Upper lobe of right lung (tissue), 1 donor: Measurements from ENCODE around the gene DENND2A. TPM values are rescaled to one million over a fixed set of nuclear protein-coding genes. Genes with fewer than 3 reads are reported as not detected.

Experiments used
- ATAC-seq: fragments of 200-7000 bp; cut with Tn5 transposase; one replicate; pipeline ENCODE4 v1.9.1; 2020; ENCODE audit warnings: mild to moderate bottlenecking, moderate library complexity
- DNase-seq: peaks from one replicate; pipeline ENCODE4 v3.0.0-alpha.2; 2020
- H3K27ac ChIP-seq: fragments of 200-600 bp; one replicate; pipeline ENCODE4 v1.8.0; 2022
- H3K27me3 ChIP-seq: fragments of 200-600 bp; one replicate; pipeline ENCODE4 v1.8.0; 2022; ENCODE audit warnings: mild to moderate bottlenecking
- H3K36me3 ChIP-seq: fragments of 200-600 bp; one replicate; pipeline ENCODE4 v1.8.0; 2022
- H3K4me1 ChIP-seq: fragments of 200-600 bp; one replicate; pipeline ENCODE4 v1.8.0; 2022
- H3K4me3 ChIP-seq: fragments of 200-600 bp; one replicate; pipeline ENCODE4 v1.8.0; 2022; ENCODE audit warnings: mild to moderate bottlenecking
- H3K9me3 ChIP-seq: fragments of 200-600 bp; one replicate; pipeline ENCODE4 v1.8.0; 2022
- CTCF ChIP-seq: fragments of 200-600 bp; IDR thresholded peaks from one replicate; pipeline ENCODE4 v1.8.0; 2022; ENCODE audit warnings: antibody characterized with exemption
- intact Hi-C: fragments of 100-400 bp; cut with DNase I; formaldehyde crosslinking; loops from one replicate; pipeline ENCODE4 v1.11.0; 2022
- total RNA-seq: library from RNA; stranded (reverse); fragmentation: NEBNext Ultra II Directional; extraction: Animal tissue kit (Norgen Biotek cat#: 25700); gene quantifications from one replicate; pipeline ENCODE4 v1.2.1, GENCODE V29; 2021
- donor health status: DM: no; HTN: yes; CAD: no; lungs with severe emphysema.

DENND2A gene
- total RNA-seq, 1 donor from 2014 or later: 26.2 TPM

- Histone ChIP-seq H3K4me1 (peaks cover 31% of the 10 kb centered on the region), H3K36me3 (no peaks in the 10 kb centered on the region), H3K4me3 (peak within 1 kb of the TSS; percentile 97), H3K9me3 (no peaks in the 10 kb centered on the region), H3K27me3 (no peaks in the 10 kb centered on the region), H3K27ac (peak within 1 kb of the TSS; percentile 89)
- DNase-seq (peak; percentile 99), ATAC-seq (peak; percentile 98)
- intact Hi-C loops: no loop called here
- TF ChIP-seq CTCF: no peak
These were observed 161.4 kb downstream of the DENND2A start, which contains the start of gene MKRN1 for GRCh38 chr7:140479062-140479738. MKRN1 (minus strand) TSS chr7:140479505; CDS start chr7:140479344, 161 bp downstream.

GRCh38 chr7:140478246-140479061, 162.2 kb downstream of the DENND2A start:
- ATAC-seq (peak; percentile 47), DNase-seq (peak; percentile 71)
- intact Hi-C loops: no loop called here
- Histone ChIP-seq H3K4me1 (peaks cover 31% of the 10 kb centered on the region), H3K27ac (peak overlapping the region; percentile 89), H3K27me3 (no peaks in the 10 kb centered on the region), H3K4me3 (peak overlapping the region; percentile 97), H3K9me3 (no peaks in the 10 kb centered on the region), H3K36me3 (no peaks in the 10 kb centered on the region)
- no peak for TF ChIP-seq CTCF

DNA sequence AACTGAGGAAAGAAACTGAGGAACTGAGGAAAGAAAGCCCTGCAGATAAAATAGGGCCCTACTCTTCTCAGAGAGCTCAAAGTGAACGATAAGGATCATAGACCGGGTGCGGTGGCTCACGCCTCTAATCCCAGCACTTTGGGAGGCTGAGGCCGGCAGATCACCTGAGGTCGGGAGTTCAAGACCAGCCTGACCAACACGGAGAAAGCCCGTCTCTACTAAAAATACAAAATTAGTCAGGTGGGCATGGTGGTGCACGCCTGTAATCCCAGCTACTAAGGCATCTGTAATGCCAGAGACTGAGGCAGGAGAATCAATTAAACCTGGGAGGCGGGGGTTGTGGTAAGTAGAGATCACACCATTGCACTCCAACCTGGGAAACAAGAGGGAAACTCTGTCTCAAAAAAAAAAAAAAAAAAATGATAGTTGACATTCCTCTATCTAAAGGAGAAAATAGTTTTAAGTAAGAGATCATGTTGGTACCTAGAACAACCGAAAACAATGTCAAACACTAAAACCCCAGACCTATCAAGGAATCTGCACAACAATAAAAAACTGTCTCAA, 163.8 kb downstream of the DENND2A start:
- peaks cover under 1% of the 10 kb centered on the region for H3K36me3 ChIP-seq
- intact Hi-C loops: no loop called here
- H3K9me3 ChIP-seq: no peaks in the 10 kb centered on the region
- no peak for TF ChIP-seq CTCF
- peak overlapping the region; percentile 97 for H3K4me3 ChIP-seq
- H3K4me1 ChIP-seq: peaks cover 31% of the 10 kb centered on the region
- H3K27ac ChIP-seq: no peak overlapping the region
- no peak for DNase-seq
- no peak for ATAC-seq
- no peaks in the 10 kb centered on the region for H3K27me3 ChIP-seq

GRCh38 chr7:140475747-140476333, 164.8 kb downstream of the DENND2A start:
- Histone ChIP-seq H3K4me3 (no peak overlapping the region), H3K36me3 (peaks cover 10% of the 10 kb centered on the region), H3K4me1 (peaks cover 31% of the 10 kb centered on the region), H3K27ac (no peak overlapping the region), H3K27me3 (no peaks in the 10 kb centered on the region), H3K9me3 (no peaks in the 10 kb centered on the region)
- ATAC-seq: no peak
- intact Hi-C loops: no loop called here
- peak; percentile 65 for TF ChIP-seq CTCF
- DNase-seq: no peak

Other genes starting within 250 kb of the DENND2A start
- 35.2 TPM for gene SLC37A3, start 242.3 kb downstream of the DENND2A start, total RNA-seq
- 2.9 TPM for gene RAB19, start 236.8 kb downstream of the DENND2A start, total RNA-seq
- gene MKRN1, start 161.3 kb downstream of the DENND2A start, total RNA-seq: 84.4 TPM
- 18.2 TPM for gene ADCK2, start 32.1 kb upstream of the DENND2A start, total RNA-seq
- 160 TPM for gene NDUFB2, start 55.9 kb upstream of the DENND2A start, total RNA-seq